GM18498 (cell line): ENCODE data around the gene STK31.
"Not testable (repeated sequence)": the region's sequence is repeated elsewhere in the genome, so short reads cannot be mapped to it uniquely, and the experiment has no call there.

Experiments used
- ATAC-seq: cut with Tn5 transposase; IDR thresholded peaks from one replicate; pipeline ENCODE4 v1.9.1; 2021; ENCODE audit warnings: mild to moderate bottlenecking, moderate library complexity; ENCODE audit not compliant: unreplicated experiment

Gene STK31

DNA sequence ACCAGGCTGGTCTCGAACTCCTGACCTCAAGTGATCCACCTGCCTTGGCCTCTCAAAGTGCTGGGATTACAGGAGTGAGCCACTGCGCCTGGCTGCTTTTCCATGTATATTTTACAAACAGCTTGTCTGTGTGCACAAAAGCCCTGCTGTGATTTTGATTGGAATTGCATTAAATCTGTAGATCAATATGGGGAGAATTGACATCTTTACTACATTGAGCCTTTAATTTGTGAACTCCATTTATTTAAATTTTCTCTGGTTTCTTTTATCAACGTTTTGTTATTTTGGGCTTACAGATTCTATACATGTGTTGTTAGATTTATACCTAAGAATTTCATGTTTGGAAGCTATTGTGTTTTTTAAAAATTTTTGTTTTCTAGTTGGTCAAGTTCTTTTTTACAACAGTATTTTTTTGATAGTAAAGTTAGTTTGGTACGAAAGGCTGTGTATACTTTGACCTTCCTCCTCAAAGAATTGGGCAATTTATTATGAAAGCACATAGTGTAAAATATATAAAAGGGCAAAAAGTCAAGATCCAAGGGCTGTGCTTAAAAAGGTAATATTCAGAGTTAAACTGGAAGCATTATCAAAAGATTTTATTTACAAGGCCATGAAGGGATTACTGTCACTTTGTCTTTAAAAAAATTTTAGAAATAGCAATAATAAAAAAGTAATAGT lies 92.8 kb downstream of the STK31 start:
- no peak for ATAC-seq

DNA sequence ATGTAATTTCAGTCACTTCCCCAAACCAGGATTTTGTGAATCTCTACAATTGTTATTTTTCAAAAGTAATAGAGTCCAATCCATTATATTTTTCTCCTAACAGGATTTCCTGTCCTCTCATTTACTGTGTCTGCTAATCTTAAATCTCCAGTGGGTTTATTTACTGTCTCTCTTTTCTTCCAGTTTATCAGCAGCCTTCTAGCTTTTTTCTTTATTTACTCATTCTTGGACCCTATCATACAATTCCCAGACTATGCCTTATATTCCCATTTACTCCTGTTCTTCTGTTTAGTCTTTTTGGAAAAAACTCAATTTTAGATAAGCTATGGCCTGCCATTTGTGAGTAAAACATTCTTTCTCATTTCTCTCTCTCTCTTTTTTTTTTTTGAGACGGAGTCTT lies 94.7 kb downstream of the STK31 start:
- ATAC-seq, result no peak

DNA sequence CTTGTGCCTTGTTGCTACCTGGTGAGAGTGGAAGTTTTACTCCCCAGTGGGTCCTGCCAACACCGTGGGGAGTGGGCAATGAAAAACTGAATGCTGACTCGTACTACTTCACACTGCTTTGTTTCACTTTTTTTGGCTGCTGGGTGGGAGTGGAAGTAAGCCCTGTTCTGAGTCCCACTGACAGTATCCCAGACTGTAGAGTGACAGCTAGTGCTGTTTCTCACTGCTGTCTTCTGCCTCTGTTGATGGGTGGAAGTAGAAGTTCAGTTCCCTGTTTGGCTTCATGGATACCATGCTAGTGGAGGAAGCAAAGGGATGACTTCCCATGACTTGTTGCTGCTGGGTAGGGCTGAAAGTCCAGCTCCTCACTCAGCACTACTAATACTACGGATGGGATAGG lies 98.4 kb downstream of the STK31 start:
- no peak for ATAC-seq

DNA sequence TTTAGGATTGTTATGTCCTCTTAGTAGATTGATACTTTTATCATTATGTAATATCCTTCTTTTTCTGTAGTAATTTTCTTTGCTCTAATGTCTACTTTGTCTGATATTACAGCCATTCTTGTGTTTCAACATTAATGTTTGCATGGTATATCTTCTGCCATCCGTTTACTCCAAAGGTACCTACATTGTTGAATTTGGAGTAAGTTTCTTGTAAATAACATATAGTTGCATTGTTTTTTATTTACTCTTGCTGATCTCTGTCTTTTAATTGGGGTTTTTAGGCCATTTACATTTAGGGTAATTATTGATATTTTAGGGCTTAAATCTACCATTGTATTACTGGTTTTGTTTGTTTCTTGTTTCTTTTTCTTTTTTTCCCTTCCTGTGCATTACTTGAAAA lies 100.1 kb downstream of the STK31 start:
- ATAC-seq, result no peak

DNA sequence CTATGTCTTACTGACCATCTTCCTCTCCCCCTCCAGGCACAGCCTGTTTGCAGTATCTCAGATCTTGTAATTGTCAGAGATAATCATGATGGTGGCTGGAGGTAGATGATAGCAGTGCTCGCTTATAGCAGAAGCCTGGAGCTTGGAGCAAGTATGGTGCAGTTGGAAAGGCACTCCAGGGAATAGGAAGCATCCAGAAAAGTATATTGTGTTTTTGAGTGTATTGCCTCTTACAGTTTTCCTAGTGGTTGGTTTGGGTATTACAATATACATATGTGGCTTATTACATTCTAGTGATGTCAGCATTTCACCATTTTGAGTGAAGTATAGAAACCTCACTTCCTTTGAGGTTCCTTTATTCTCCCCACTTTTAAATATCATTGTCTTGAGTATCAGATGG lies 101.5 kb downstream of the STK31 start:
- no peak for ATAC-seq

DNA sequence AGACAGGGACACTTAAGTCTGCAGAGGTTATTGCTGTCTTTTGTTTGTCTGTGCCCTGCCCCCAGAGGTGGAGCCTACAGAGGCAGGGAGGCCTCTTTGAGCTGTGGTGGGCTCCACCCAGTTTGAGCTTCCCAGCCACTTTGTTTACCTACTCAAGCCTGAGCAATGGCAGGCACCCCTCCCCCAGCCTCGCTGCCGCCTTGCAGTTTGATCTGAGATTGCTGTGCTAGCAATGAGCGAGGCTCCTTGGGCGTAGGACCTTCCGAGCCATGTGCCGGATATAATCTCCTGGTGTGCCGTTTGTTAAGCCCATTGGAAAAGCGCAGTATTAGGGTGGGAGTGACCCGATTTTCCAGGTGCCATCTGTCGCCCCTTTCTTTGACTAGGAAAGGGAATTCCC lies 118.1 kb downstream of the STK31 start:
- not testable (repeated sequence) for ATAC-seq

DNA sequence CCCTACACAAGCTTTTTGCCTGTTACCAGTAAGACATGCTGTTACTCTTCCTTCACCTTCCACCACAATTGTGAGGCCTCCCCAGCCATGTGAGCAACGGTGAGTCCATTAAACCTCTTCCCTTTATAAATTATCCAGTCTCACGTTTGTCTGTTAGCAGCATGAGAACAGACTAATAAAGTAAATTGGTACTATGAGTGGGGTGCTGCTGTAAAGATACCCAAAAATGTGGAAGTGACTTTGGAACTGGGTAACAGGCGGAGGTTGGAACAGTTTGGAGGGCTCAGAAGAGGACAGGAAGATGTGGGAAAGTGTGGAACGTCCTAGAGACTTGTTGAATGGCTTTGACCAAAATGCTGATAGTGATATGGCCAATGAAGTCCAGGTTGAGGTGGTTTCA lies 122.7 kb downstream of the STK31 start:
- ATAC-seq, result not testable (repeated sequence)

DNA sequence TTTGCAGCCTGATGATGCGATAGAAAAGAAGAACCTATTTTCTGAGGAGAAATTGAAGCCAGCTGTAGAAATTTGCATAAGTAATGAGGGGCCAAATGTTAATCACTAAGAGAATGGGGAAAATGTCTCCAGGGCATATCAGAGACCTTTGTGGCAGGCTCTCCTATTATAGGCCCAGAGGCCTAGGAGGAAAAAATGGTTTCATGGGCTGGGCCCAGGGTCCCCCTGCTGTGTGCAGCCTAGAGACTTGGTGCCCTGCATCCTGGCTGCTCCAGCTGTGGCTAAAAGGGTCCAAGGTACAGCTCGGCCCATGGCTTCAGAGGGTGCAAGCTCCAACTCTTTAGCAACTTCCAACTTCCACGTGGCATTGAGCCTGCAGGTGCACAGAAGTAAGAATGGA lies 123.4 kb downstream of the STK31 start:
- ATAC-seq, result no peak

DNA sequence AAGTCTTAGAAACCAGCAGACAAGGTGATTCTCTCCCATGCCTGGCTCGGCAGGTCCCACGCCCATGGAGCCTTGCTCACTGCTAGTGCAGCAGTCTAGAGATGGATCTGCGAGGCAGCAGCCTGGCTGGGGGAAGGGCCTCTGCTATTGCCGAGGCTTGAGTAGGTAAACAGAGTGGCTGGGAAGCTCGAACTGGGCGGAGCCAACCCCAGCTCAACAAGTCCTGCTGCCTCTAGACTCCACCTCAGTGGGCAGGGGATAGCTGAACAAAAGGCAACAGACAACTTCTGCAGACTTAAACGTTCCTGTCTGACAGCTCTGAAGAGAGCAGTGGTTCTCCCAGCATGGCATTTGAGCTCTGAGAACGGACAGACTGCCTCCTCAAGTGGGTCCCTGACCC lies 134.8 kb downstream of the STK31 start:
- ATAC-seq, result not testable (repeated sequence)

DNA sequence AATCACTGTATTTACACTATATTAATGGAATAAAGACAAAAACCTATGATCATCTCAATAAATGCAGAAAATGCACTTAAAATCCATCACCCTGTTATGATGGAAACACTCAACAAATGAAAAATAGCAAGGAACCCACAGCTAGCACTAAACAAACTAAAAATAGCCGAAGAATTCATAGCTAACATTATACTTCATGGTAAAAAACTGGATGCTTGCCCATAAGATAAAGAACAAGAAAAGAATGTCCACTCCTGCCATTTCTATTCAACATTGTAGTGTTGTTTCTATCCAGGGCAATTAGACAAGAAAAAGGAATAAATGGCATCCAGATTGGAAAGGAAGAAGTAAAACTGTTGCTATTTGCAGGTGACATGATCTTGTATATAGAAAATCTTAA lies 142.1 kb downstream of the STK31 start:
- no peak for ATAC-seq

DNA sequence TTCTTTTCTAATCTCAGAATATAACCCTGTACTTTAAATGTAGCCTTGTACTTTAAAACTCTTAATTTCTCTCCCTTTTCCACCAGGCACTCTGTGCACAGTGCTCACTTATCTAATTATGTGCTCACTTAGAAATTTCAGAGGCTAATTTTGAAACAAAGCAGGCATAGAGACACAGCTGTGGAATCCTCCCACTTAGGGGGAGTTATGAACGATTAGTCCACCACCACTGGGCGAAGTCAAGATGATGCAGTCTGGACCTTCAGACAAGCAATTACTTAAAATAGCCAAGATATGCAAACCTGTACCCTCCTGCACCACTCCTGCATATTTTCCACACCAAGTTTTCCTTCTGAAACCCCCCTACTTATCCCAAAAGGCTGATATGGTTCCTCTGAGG lies 143.0 kb downstream of the STK31 start:
- ATAC-seq, result no peak

DNA sequence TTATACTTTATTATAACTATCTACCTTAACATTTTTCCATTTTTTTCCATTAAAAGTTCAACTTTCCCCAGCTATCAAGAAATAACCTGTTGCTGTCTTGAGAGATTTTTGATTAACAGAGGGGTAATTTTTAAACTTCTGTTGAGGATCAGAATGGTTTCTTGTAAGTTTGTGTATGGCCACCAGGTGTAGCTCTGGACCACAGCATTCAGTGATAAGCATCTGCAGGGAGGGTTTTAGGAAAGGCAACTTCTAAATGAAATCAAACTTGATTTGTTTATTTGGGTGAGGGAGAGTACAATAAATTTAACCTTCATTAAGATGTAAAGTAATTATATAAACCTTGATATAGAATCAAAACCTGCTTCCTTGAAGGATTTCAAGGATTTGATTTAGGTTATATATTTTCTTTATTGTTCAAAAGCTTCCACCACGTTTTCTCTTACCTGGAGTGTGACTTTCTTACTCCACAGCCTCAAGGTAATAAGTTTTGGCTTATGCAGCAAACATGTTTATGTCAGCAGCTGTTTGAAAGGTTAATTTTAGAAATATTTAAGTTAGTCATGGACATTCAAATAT lies 153.3 kb downstream of the STK31 start:
- ATAC-seq, result no peak

DNA sequence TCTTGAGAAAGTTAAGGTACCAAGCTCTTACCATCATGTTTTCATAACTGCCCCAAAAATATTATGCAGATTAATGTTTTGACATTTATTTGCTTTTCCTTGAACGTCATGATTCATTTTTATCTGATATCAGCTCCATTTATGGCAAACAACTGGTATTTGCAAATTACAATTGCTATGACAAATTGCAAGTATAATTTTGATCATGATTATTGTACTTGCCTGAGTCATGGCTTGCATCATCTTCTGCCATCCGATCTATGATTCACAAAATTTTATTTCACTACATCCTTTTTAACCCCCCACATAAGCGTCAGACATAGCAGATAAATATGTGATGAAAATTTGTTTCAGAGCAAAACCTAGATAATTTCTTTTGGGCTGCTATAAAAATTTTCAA lies 155.0 kb downstream of the STK31 start:
- no peak for ATAC-seq

DNA sequence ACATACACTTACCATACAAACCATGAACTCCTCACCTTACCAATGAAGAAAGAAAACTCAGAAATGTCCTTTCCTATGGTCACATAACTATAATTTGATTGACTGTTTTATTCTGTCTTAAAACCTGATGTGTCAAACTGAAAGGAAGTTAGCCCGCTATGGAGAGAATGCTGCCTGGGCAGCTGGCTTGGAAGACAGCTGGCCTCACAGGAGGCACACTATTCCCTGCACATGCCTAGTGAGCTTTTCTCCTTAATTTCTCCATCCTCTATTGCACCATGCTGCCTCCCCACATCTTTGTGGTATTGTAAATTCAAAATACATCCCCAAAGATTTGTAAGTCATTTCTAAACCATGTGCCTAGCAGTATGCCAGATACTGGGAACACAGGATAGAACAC lies 163.3 kb downstream of the STK31 start:
- no peak for ATAC-seq

DNA sequence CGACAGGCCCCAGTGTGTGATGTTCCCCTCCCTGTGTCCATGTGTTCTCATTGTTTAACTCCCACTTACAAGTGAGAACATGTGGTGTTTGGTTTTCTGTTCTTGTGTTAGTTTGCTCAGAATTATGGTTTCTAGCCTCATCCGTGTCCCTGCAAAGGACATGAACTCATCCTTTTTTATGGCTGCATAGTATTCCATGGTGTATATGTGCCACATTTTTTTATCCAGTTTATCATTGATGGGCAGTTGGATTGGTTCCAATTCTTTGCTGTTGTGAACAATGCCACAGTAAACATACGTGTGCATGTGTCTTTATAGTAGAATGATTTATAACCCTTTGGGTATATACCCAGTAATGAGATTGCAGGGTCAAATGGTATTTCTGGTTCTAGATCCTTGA lies 166.5 kb downstream of the STK31 start:
- ATAC-seq, result not testable (repeated sequence)
